ENCODE measurements around the gene ZNF226.
"Not testable (repeated sequence)": the region's sequence is repeated elsewhere in the genome, so short reads cannot be mapped to it uniquely, and the experiment has no call there.

ZNF226 gene

DNA sequence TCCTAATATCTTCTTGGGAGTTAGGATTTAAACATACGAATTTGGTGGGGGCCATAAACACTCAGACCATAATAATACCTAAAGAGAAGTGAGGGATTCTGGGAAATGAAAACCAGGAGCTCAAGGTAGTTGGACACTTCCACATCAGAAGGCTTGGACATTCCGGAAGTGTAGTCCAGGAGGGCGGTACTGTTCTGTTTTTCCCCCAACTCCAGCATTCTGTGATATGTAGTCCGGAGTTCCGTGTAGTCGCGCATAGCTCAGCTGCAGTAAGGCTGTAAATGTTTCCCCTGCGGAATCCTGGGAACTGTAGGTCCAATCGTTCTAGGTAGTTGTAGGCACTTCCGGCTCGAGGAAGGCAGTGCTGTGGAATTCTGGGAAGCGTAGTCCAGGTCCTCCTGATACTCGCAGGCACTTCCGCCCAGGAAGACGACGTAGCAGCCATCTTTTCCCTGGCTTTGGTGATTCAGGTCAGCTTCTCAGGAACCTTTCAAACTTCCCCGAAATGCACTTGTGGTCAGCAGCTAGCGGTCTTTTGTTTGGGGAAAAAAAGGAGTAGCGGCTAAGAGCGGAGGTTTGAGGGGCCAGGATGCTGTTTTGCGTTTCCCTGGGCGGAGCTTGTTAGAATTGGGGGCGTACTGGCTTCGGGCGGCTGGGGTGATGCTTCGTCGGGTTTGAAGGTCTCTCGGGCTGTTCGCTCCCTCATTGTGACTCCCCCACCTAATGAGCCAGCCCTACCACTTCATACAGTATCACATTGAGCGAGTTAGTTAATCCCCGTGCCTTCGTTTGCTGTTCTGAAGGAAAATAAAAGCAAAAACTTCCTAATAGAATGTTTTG lies at the start of gene ZNF226:
Gene ZNF226, plus strand, starts transcription at position 428 of the 840 bp plus-strand sequence. CDS start 4,981 bp downstream, outside the sequence.
- DNase-seq (ENCODE audit: low read depth) = peak; percentile 95
- peak; percentile 55 for TF ChIP-seq POLR2A (IDR thresholded peaks at IDR 0.05; ENCODE audit: extremely low read depth, insufficient read length)
- TF ChIP-seq MYC (IDR thresholded peaks at IDR 0.05; ENCODE audit: low read depth, low read length) = peak; percentile 42
- TF ChIP-seq MAX (IDR thresholded peaks at IDR 0.05; ENCODE audit: low read depth, low read length) = no peak
- TF ChIP-seq, protein P1, sequence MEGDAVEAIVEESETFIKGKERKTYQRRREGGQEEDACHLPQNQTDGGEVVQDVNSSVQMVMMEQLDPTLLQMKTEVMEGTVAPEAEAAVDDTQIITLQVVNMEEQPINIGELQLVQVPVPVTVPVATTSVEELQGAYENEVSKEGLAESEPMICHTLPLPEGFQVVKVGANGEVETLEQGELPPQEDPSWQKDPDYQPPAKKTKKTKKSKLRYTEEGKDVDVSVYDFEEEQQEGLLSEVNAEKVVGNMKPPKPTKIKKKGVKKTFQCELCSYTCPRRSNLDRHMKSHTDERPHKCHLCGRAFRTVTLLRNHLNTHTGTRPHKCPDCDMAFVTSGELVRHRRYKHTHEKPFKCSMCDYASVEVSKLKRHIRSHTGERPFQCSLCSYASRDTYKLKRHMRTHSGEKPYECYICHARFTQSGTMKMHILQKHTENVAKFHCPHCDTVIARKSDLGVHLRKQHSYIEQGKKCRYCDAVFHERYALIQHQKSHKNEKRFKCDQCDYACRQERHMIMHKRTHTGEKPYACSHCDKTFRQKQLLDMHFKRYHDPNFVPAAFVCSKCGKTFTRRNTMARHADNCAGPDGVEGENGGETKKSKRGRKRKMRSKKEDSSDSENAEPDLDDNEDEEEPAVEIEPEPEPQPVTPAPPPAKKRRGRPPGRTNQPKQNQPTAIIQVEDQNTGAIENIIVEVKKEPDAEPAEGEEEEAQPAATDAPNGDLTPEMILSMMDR (IDR thresholded peaks at IDR 0.05; ENCODE audit: low read depth, low read length) = no peak
- peak within 1 kb of the TSS; percentile 90 for H3K4me3 ChIP-seq (ENCODE audit: low read depth, low read length)

DNA sequence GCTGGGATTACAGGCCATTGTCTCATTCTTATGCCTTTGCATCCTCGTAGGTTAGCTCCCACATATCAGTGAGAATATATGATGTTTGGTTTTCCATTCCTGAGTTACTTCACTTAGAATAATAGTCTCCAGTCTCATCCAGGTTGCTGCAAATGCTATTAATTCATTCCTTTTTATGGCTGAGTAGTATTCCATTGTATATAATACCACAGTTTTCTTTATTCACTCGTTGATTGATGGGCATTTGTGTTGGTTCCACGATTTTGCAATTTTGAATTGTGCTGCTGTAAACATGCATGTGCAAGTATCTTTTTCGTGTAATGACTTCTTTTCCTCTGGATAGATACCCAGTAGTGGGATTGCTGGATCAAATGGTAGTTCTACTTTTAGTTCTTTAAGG lies 43.7 kb upstream of the ZNF226 start:
- DNase-seq (ENCODE audit: low read depth); H3K4me3 ChIP-seq (ENCODE audit: low read depth, low read length): not testable (repeated sequence)

DNA sequence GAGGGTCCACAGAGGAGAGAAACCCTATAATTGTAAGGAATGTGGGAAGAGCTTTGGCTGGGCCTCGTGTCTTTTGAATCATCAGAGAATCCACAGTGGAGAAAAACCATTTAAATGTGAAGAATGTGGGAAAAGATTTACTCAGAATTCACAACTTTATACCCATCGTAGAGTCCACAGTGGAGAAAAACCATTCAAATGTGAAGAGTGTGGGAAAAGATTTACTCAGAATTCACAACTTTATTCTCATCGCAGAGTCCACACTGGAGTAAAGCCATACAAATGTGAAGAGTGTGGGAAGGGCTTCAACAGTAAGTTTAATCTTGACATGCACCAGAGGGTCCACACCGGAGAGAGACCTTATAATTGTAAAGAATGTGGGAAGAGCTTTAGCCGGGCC lies 32.9 kb upstream of the ZNF226 start:
- TF ChIP-seq, protein P1 (IDR thresholded peaks at IDR 0.05; ENCODE audit: low read depth, low read length) = no peak
- TF ChIP-seq MAX (IDR thresholded peaks at IDR 0.05; ENCODE audit: low read depth, low read length) (no peak), POLR2A (IDR thresholded peaks at IDR 0.05; ENCODE audit: extremely low read depth, insufficient read length) (no peak), MYC (IDR thresholded peaks at IDR 0.05; ENCODE audit: low read depth, low read length) (no peak)
- DNase-seq (ENCODE audit: low read depth) = no peak

DNA sequence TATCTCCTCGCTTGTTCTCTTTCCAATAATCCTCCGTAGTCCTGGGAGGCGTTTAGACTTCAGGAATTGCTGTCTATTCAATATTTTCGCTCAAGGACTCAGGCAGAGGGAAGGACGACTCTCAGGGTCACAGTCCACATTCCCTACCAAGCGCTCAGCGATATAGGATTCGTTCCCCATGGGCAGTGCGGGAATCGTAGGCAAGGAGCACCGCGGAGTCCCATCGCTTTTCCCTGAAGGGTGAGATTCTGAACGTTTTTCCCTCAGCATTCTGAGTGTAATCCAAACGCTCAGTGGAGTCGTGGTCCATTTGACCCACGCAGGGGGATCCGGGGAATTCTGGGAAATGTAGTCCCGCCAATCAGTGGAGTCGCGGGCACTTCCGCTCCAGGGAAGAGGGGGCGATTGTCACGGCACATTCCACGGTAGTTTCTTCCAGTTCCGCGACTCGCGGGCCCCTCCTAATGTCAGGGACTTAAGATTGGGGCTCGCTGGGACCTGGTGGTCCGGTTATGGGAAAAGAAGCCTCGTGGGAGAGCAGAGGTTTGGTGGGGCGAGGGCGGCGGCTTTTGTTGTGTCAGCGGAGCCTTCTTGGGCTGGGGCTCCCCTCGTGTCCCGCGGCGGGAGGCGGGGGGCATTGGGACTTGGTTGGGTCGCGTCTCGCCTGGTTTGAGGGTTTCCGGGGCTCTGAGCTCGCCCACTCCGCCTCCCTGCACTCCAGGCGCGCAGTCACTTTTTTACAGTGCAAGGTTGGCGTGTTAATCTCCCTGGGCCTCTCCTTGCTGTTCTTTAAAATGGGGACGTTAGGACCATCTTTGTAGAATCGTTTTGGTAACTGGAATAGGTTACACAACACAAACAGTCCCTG lies 23.5 kb upstream of the ZNF226 start, which contains the start of gene ZNF234:
Gene ZNF234, plus strand, starts transcription at position 364 of the 868 bp plus-strand sequence. CDS start 3,079 bp downstream, outside the sequence.
- DNase-seq (ENCODE audit: low read depth) = peak; percentile 80
- peak within 1 kb of the TSS; percentile 89 for H3K4me3 ChIP-seq (ENCODE audit: low read depth, low read length)
- no peak; the same call in 1 of the 2 replicates for TF ChIP-seq MAX (IDR thresholded peaks at IDR 0.05; ENCODE audit: low read depth, low read length)
- TF ChIP-seq POLR2A (IDR thresholded peaks at IDR 0.05; ENCODE audit: extremely low read depth, insufficient read length) = no peak
- TF ChIP-seq, protein P1 (IDR thresholded peaks at IDR 0.05; ENCODE audit: low read depth, low read length) = no peak
- no peak for TF ChIP-seq MYC (IDR thresholded peaks at IDR 0.05; ENCODE audit: low read depth, low read length)

More for the DNA sequence above, 32.9 kb upstream of the ZNF226 start:
- H3K4me3 ChIP-seq (ENCODE audit: low read depth, low read length) = no peak overlapping the region

GRCh38 chr19:44142059-44142433 lies 22.9 kb upstream of the ZNF226 start:
- peak overlapping the region; percentile 89 for H3K4me3 ChIP-seq (ENCODE audit: low read depth, low read length)
- DNase-seq (ENCODE audit: low read depth) = peak; percentile 12
- TF ChIP-seq POLR2A (IDR thresholded peaks at IDR 0.05; ENCODE audit: extremely low read depth, insufficient read length) (no peak), MAX (IDR thresholded peaks at IDR 0.05; ENCODE audit: low read depth, low read length) (no peak), MYC (IDR thresholded peaks at IDR 0.05; ENCODE audit: low read depth, low read length) (no peak)
- TF ChIP-seq, protein P1 (IDR thresholded peaks at IDR 0.05; ENCODE audit: low read depth, low read length) = no peak

DNA sequence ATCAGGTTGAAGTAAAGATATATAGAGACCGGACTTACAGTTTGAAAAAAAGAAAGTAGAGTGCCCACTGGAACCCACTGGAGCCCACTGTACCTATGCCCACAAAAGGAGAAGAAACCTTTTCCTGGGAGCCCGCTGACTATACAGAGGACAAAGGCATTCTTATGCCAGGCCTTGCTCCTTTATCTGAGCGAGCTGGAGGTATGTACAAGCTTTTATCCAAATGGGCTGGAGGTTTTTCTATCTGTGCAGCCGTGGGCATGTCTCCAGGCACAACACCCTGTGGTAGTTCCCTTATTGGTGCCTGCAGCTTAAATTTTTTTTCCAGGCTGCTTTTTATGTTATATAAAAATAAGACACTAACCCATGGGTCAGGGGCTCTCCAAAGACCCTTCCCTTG lies 15.1 kb upstream of the ZNF226 start:
- DNase-seq (ENCODE audit: low read depth) = no peak
- TF ChIP-seq MAX (IDR thresholded peaks at IDR 0.05; ENCODE audit: low read depth, low read length) (no peak), MYC (IDR thresholded peaks at IDR 0.05; ENCODE audit: low read depth, low read length) (no peak), POLR2A (IDR thresholded peaks at IDR 0.05; ENCODE audit: extremely low read depth, insufficient read length) (no peak)
- TF ChIP-seq, protein P1 (IDR thresholded peaks at IDR 0.05; ENCODE audit: low read depth, low read length) = no peak
- H3K4me3 ChIP-seq (ENCODE audit: low read depth, low read length) = no peak overlapping the region

All from NB4 (cell line).